AG09319 (cell line): ENCODE measurements around the gene FIGNL2.

Experiments used
- DNase-seq: peaks from one replicate; pipeline ENCODE4 v3.0.0-alpha.2; 2010; ENCODE audit warnings: low read depth; ENCODE audit errors: extremely low read depth
- CTCF ChIP-seq: IDR thresholded peaks from 2 replicates; pipeline ENCODE4 v1.5.1; 2011; ENCODE audit warnings: low read depth, mild to moderate bottlenecking, inconsistent platforms, low read length, moderate library complexity

FIGNL2 gene

GRCh38 chr12:51884676-51885229 lies 36.2 kb upstream of the FIGNL2 start:
- TF ChIP-seq CTCF: no peak
- no peak for DNase-seq

- DNase-seq: no peak
- no peak for TF ChIP-seq CTCF
These were observed 35.6 kb upstream of the FIGNL2 start for GRCh38 chr12:51883998-51884675.

- no peak for TF ChIP-seq CTCF
- no peak for DNase-seq
These were observed 34.8 kb upstream of the FIGNL2 start for GRCh38 chr12:51883295-51883694.

GRCh38 chr12:51879102-51879501 lies 30.6 kb upstream of the FIGNL2 start:
- no peak for TF ChIP-seq CTCF
- DNase-seq: no peak

GRCh38 chr12:51874486-51874885 lies 26.0 kb upstream of the FIGNL2 start:
- no peak for TF ChIP-seq CTCF
- DNase-seq: no peak

GRCh38 chr12:51874000-51874399 lies 25.5 kb upstream of the FIGNL2 start:
- no peak for DNase-seq
- no peak for TF ChIP-seq CTCF

- DNase-seq: no peak
These were observed 24.9 kb upstream of the FIGNL2 start for GRCh38 chr12:51873251-51873994.

More at GRCh38 chr12:51873251-51873994, 24.9 kb upstream of the FIGNL2 start:
- TF ChIP-seq CTCF: no peak
